ENCODE results near the gene SLC47A2.
A peak's percentile ranks its signal among the peaks of the same experiment; 100 is the strongest.
"Not testable (repeated sequence)": the region's sequence is repeated elsewhere in the genome, so short reads cannot be mapped to it uniquely, and the experiment has no call there.

The SLC47A2 gene, protein sequence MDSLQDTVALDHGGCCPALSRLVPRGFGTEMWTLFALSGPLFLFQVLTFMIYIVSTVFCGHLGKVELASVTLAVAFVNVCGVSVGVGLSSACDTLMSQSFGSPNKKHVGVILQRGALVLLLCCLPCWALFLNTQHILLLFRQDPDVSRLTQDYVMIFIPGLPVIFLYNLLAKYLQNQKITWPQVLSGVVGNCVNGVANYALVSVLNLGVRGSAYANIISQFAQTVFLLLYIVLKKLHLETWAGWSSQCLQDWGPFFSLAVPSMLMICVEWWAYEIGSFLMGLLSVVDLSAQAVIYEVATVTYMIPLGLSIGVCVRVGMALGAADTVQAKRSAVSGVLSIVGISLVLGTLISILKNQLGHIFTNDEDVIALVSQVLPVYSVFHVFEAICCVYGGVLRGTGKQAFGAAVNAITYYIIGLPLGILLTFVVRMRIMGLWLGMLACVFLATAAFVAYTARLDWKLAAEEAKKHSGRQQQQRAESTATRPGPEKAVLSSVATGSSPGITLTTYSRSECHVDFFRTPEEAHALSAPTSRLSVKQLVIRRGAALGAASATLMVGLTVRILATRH

DNA sequence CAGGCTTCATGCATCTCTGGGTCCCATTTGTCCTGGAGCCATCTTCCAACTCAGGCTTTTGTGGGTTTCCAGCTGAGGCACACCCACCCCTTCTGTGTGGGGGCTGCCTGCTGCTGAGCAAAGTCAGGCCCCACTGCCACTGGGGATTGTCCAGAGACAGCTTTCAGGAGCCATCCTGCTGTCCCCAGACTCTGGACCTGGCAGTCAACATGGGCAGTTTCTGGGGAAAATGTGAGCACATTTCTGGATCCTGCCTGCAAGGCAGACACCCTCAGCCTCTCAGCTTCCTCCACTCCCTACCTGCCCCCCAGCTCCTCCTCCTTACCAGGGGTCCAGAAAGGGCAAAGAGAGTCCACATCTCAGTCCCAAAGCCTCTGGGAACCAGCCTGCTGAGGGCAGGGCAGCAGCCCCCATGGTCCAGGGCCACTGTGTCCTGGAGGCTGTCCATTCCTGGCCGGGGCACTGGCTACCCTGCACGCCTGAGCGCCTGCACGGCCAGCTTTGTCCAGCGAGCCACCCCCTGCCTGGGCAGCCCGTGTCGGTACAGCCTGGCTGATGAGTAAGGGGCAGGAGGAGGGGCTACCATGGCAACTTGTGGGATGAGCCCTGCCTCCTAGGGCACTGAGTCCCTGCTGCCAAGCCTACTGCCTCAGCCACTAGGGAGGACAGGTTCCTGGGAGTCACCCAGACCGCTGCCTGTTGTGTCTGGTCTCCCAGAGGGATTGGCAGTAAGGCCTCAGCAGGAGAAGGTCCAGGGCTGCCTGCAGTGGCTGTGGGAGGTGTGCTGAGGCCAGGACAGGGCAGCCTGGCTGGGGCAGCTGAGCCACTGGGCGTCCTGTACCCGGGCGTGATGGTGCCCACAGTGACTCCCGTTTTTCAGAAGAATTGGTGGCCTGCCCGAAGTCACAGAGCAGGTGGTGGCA is at the start of gene SLC47A2:
Gene SLC47A2, minus strand, starts transcription at position 477 of the 923 bp plus-strand sequence. Its CDS starts 29 bp downstream, at position 448.
- DNase-seq (ENCODE audit: low spot score): no peak

DNA sequence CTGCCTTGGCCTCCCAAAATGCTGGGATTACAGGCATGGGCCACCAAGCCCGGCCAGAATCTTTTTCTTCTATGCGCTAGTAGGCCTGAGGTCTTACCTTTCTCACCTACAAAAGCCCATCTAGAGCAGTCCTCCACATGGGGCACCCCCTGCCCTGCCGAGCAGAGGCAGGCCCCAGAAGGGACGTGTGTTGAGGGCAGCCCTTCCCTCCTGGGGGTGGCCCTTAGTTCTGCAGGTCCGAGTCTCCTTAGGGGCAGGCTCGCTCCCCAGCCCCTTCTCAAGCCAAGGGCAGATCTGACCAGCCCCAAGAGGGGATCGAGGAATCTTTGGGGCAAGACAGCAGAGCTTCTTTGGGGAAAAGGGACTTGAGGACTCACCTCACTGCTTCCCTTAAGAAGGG is 49.6 kb upstream of the SLC47A2 start:
- DNase-seq (ENCODE audit: low spot score): no peak

DNA sequence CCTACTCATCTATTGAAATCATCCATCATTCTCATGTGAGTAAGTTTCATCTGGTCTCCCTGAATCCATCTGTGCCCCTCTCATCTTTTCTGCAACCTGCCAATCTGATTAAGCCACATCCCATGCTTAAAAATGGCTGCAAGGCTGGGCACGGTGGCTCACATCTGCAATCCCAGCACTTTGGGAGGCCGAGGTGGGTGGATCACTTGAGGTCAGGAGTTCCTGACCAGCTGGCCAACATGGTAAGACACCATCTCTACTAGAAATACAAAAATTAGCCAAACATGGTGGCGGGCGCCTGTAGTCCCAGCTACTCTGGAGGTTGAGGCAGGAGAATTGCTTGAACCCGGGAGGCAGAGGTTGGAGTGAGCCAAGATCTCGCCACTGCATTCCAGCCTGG is 47.6 kb upstream of the SLC47A2 start:
- DNase-seq (ENCODE audit: low spot score): not testable (repeated sequence)

DNA sequence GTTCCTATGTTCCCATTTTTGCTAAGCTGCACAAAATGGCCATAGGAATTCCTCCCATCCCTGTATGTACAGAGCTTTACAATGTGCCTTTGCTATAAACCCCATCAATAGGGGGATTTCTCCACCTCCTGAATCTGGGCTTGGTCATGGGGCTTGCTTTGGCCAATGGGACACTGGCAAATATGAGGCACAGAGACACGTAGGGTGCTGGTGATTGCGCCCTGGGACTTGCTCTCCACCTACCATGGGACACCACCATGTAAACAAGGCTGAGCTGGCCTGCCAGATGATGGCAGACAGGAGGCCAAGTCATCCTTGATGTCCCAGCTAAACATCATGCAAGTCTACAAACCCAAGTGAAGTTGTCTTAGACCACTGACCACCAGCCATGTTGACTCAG is 47.0 kb upstream of the SLC47A2 start:
- no peak for DNase-seq (ENCODE audit: low spot score)

DNA sequence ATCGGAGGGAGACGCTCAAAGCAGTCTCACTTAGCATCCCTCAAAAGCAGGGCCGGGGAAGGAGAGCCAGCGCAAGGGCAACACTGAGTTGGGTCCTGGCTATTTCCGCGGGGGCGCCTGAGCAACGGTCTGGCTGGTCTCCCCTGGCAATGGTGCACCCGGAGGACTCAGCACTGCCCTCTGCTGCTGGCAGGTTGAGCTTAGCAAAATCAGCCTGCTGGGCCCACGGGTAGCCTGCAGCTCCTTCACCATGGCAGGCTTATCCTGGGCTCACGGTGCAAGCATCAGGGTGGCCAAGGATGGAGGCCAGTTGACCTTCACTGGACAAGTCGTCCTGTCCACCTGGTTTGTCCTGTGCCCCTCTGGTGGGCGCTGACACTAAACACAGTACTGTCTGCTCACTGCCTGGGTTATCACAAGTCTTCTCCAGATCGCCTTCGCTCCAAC is 46.2 kb upstream of the SLC47A2 start:
- DNase-seq (ENCODE audit: low spot score): peak; percentile 87

DNA sequence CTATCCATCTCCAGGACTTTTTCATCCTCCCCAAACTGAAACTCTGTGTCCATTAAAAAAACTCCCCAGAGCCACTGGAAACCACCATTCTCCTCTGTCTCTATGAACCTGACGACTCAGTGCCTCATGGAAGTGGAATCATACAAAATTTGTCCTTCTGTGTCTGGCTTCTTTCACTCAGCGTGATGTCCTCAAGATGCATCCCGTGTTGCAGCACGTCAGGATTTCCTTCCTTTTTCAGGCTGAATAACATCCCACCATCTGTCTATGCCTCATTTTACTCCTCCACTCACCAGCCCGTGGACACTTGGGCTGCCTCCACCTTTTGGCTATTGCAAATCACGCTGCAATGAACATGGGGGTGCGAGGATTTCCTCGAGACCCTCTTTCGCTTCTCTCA is 44.4 kb upstream of the SLC47A2 start:
- no peak for DNase-seq (ENCODE audit: low spot score)

DNA sequence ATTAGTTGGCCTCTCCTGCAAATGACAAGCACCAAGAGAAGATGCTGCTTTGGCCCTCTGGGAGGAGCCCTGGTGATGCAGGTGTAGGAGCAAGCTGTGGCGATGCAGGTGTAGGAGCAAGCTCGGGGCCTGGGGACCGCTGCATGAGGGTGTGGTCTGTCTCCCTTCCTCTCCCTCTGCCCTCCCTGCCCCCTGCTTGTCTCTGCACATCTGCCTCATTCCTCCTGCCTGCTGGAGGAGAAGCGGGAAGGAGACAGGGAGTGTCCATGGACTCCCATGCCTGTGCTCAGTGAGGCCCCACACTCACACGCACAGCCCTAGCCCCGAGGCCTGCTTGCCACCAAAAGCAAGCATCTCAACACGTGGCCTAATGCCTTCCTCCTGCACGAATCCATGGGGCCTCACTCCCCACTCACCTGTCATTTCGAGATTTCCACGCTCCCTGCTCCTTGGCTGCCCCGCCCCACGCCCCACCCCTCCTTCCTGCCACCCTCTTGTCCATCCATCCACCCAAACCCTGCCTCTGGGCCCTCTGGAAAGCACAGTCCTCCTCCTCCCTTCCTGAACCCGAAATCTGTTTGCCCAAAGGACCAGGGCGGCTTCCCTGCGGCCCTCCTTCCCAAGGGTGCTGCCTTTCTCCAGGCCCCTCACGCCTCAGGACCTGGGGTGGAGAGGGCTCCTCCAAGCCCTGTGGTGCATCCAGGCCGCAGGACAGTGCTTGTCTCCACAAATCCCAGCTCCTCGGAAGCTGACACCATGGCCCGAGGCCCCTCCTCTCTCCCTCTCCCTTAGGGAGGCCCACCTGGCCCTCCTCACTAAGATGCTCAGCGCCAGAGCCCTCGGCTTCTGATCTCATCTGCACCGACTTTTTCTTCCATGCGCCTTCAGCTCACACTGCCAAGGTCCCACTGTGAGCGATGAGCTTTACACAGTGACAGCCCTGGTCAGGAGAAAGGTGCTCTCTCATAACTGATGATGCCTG is 43.5 kb upstream of the SLC47A2 start:
- DNase-seq (ENCODE audit: low spot score): no peak

DNA sequence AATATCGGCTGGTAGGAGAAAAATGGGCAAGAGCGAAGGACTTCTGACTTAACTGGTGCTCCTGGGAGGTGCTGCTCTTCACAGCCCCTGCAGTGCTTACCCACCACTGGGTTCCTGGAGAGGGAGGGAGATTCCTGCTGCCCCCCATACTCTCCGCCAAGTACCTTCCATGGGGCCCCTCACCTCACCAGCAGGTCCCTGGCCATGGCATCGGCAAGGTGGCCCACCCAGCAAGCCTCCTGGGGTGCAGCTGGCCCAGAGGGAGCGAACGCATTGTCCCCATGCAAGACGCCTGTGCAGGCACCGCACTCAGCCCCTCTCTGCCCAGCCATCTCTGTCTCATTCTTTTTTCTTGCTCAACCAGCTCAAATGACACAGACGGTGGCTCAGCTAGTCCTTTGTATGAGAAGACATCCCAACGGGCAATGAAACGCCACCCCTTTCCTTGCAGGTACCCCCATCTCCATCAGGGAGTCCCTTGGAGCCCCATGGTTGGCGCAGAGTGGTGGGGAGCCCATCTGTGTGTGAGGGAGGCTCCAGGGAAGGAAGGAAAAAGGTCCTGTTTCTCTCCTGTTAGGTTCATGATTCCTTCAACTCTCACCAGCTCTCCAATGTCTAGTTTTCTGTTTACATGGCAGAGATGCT is 41.3 kb upstream of the SLC47A2 start:
- DNase-seq (ENCODE audit: low spot score): no peak

DNA sequence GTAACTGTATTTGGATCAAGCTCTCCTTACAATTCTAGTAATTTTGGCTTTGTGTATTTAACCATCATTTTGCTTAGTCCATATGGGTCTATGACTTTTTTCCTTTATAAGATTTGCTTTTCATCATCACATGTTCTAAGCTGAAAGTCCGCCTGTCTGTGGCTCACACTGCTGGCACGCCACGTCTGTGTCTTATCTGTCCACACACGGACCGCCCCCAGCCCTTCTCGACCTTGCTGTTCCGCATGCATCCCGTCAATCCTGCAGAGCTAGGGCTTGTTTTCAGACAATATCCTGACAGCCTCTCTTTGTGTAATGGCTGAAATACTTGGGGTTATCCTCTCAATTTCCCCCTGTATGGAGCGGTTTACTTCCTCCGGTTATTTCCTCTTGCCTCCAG is 40.2 kb upstream of the SLC47A2 start:
- no peak for DNase-seq (ENCODE audit: low spot score)

DNA sequence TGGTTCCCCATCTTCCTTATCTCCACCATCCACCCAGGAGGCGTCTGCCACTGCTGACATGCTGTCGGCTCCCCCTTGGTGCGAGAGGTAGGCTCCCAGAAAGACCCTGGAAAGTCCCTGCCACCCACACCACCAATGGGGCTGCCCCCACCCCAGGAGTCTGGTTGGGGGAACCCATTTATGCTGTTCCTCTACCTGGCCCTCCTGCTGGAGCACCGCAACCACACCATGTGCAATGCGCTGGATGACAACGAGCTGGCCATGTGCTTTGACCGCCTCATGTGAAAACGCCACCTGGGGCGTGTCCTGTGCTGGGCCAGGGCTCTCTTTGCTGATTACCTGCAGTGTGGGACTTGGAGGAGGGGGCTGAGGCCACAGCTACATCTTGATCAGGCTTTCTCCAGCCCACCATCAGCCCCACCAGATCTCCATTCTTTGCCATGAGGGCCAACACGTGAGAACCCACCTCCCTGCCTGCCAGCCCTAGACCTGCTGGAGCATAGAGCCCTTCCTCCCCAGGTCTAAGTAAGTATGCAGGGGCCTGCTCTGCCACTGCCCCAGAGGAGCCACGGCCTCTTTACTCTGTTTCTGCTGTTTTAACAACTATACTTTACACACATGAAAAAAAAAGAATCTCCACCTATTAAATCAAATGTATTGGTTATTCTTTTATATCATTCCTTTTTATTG is 39.6 kb upstream of the SLC47A2 start:
- DNase-seq (ENCODE audit: low spot score): no peak

DNA sequence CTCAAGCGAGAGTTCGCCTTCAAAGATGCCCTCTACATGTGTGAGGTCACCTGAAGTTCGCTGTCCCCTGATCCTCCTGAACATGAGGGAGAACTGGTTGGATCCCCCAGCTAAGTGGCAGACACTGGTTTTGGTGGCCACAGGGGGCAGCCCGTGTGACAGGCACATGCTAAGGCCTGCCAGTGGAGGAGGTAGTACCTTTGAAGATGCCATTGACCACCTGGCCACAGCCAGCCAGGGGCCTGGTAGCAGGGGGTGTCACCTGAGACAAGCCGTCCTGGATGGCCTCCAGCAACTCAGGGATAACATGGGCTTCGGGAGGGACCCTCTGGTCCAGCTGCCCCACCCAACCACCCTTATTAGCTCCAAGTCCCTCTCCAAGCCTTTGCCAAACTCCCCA is 39.0 kb upstream of the SLC47A2 start:
- DNase-seq (ENCODE audit: low spot score): no peak

DNA sequence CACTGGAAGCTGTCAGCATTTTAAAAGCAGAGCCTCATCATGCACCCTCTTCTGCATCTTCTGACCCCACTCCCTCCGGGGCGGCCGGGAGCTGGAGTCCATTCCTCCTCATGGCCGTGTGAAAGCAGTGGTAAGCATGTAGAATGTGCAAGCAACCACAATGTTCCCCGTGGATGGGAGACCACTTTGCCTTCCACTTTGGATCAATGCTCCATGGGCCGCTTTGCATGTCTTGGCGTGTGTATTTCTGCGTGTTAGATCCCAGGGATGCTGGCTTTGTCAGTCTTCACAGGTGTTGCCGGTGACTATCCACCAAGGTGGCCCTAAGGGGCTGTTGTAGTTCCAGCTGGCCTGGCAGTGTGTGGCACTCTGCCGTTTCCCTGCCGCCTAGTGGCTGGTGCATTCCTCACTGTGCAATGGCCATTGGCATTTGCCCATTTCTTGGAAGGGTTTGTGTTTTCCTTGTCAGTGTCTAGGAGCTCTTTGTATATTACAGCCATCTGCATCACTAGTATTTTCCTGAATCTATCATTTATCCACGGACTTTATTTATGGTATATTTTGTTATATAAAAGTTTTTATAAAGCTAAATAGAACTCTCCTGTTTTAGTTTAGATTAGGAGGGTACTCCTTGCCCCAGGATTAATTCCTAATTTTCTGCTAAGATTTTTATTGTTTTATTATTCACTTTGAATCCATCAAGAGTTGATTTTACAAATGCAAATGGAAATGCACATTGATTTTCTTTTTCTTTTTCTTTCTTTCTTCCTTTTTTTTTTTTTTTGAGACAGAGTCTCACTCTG is 37.5 kb upstream of the SLC47A2 start:
- DNase-seq (ENCODE audit: low spot score): no peak

DNA sequence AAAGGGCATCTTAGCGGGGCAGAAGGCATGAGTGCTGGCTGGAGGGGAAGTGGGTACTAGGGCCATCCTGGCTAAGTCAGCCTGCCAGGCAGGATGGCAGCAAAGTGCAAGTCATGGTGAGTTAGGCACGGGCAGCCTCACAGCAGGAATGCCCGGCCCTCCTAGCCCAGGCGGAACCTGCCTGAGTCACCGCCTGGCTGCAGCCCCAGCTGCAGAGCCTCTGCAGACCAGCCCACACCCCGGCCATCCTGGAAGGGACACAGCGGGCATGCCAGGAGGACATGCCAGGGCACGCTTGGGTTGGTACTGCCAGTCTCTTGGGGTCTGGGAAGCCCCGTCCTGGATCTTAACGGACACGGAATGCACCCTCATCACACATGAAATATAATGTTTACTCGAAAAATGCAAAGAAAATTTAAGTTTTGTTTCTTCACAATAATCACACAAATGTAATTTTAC is 36.7 kb upstream of the SLC47A2 start:
- DNase-seq (ENCODE audit: low spot score): peak; percentile 96

DNA sequence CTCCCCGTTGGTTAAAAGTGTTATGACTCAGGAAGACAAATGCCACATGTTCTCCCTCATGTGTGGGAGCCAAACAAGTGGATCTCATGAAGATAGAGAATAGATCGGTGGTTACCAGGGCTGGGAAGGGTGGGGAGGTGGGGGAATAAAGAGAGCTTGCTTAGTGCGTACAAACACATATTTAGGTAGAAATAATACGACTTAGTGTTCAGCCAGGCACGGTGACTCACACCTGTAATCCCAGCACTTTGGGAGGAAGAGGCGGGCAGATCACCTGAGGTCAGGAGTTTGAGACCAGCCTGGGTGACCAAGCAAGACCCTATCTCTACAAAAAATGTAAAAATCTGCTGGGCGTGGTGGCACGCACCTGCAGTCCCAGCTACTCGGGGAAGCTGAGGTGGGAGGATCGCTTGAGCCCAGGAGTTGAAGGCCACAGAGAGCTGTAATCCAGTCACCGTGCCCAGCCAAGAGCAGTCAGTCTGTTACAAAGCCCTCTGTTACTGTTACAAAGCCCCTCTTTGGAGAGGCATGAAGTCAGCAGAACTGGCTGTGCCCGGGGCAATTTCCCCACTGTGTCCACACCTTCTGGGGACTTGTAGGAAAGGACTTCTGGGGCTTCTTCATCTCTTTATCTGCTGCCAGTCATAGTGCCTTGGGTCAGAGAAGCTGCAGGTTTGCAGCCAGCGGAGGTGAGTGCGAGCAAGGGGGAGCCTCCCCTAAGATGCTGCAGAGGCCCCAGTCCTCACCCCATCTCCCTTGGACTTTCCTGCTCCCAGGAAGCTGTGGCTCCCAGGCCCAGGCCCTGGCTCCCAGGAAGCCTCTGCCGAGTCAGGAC is 36.0 kb upstream of the SLC47A2 start:
- no peak for DNase-seq (ENCODE audit: low spot score)

DNA sequence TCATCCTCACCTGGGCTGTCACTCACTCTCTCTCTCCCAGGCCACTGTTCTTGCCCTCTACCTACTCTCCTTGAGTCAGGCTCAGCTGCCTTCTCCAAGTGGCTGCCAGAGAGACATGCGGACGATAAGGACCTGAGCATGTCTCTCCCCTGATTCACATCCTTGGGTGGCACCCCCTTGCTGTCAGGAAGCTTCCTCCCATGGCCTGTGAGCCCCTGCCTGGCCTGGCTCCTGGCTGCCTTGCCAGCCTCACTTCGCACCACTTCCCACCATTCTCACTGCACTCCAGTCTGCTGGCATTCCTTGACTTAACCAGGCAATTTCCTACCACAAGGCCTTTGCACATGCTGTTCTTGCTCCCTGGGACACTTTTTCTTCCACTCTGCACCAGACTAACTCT is 34.5 kb upstream of the SLC47A2 start:
- no peak for DNase-seq (ENCODE audit: low spot score)

DNA sequence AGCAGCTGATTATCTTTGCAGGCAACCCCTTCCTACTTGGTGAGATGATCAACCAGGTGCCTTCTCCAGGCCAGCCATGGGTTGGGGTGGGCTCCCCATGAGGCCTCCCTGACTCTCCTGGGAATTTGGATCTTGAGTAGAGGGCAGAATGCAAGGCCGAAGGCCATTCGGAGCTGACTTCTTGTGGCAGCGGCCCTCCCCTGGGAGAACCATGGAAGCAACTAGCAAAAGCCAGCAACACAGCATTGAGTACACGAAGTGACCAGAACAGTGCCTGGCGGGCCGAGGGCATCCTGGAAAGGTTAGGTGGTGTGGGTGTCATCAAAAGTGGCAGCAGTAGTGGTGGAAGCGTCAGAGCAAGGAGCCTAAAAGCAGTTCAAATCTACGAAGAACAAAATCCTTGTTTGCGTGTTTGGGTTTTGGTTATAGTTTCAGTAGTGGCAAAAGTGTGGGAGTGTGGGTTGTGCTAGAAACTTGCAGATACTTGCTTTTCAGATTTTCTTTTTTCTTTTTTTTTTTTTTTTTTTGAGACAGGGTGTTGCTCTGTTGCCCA is 33.7 kb upstream of the SLC47A2 start:
- DNase-seq (ENCODE audit: low spot score): no peak

DNA sequence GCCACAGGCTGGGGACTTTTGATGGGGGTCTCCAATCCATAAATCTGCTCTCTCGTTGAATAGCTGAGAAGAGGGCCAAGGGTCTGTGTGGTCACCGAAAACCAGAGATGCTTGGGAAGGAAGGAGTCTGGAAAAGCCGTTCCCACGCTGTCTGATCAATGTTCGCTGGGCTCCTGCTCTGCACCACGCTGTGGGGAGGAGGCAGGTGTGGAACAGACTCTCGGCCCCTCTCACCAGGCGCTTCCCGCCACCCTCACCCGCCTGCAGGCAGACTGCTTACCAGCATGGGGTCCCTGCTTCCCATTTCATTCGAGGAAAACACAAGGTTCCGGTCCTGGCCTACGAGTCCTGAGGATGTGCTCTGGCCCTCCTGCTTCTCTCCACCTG is 32.4 kb upstream of the SLC47A2 start:
- no peak for DNase-seq (ENCODE audit: low spot score)
